K562 (cell line): ENCODE measurements around the gene METTL25B. TPM values are rescaled to one million over a fixed set of nuclear protein-coding genes. Genes with fewer than 3 reads are reported as not detected.

Experiments
- CBX8 ChIP-seq: fragments of 200-600 bp; sonication (generic); IDR thresholded peaks from 2 replicates; pipeline ENCODE4 v1.6.1; 2012; ENCODE audit warnings: borderline replicate concordance, mixed run types, low read depth, mild to moderate bottlenecking, moderate library complexity, mixed read lengths, low read length, control low read depth, inconsistent platforms; ENCODE audit not compliant: poor library complexity, severe bottlenecking; ENCODE audit errors: extremely low read depth
- CHD2 ChIP-seq: IDR thresholded peaks from 2 replicates; pipeline ENCODE4 v1.6.1; 2011; ENCODE audit warnings: low read depth, low read length
- CTCFL ChIP-seq: IDR thresholded peaks from 2 replicates; pipeline ENCODE4 v1.6.1; 2011; ENCODE audit warnings: borderline replicate concordance, low read depth, mild to moderate bottlenecking, moderate library complexity, low read length; ENCODE audit not compliant: insufficient read depth, poor library complexity, severe bottlenecking
- IRF2 ChIP-seq: sonication (generic); formaldehyde crosslinking; IDR thresholded peaks from 2 replicates; pipeline ENCODE4 v1.8.1; 2022; ENCODE audit warnings: mild to moderate bottlenecking, missing genetic modification reagents
- MAX ChIP-seq: sonication (generic); formaldehyde crosslinking; IDR thresholded peaks from 2 replicates; pipeline ENCODE4 v1.9.0; 2022; ENCODE audit warnings: mild to moderate bottlenecking, missing genetic modification reagents
- NR2C1 ChIP-seq, 2 experiments: fragments of 450-650 bp; IDR thresholded peaks; 2 replicates each; pipeline ENCODE4 v1.6.1; 2017; ENCODE audit warnings: mild to moderate bottlenecking in 2 of 2, antibody characterized with exemption in 1 of 2, inconsistent platforms in 1 of 2, missing compliant biosample characterization in 1 of 2, missing genetic modification characterization in 1 of 2
- PHF8 ChIP-seq: fragments of 200-600 bp; sonication (generic); IDR thresholded peaks from 2 replicates; pipeline ENCODE4 v1.6.1; 2012; ENCODE audit warnings: mixed run types, mild to moderate bottlenecking, inconsistent platforms, low read length, moderate library complexity, borderline replicate concordance
- SIN3A ChIP-seq, 2 experiments: fragments of 150-350 bp in 1 of 2; IDR thresholded peaks; 2 replicates each; pipeline ENCODE4 v1.6.1; 2011 to 2016; ENCODE audit warnings: borderline replicate concordance in 2 of 2, low read depth in 2 of 2, low read length in 2 of 2, mild to moderate bottlenecking in 2 of 2, moderate library complexity in 2 of 2; ENCODE audit not compliant: control insufficient read depth in 1 of 2
- SP2 ChIP-seq: IDR thresholded peaks from 2 replicates; pipeline ENCODE4 v1.6.1; 2011; ENCODE audit warnings: mild to moderate bottlenecking, low read depth, low read length, moderate library complexity; ENCODE audit not compliant: poor library complexity, severe bottlenecking; ENCODE audit errors: extremely low read depth
- TBL1XR1 ChIP-seq, 2 experiments: IDR thresholded peaks; 2 replicates each; pipeline ENCODE4 v1.6.1; 2012; ENCODE audit warnings: improper control_type of control experiment in 2 of 2, low read length in 2 of 2, mild to moderate bottlenecking in 1 of 2
- ZNF140 ChIP-seq: fragments of 250-450 bp; sonication (Bioruptor Pico); IDR thresholded peaks from 2 replicates; pipeline ENCODE4 v1.8.0; 2021; ENCODE audit warnings: moderate library complexity, mild to moderate bottlenecking, inconsistent platforms
- ZNF280B ChIP-seq: fragments of 250-450 bp; sonication (Bioruptor Pico); IDR thresholded peaks from 2 replicates; pipeline ENCODE4 v1.5.1; 2021; ENCODE audit warnings: mild to moderate bottlenecking
- ZNF449 ChIP-seq: fragments of 250-450 bp; sonication (Bioruptor Pico); IDR thresholded peaks from 2 replicates; pipeline ENCODE4 v1.8.0; 2022; ENCODE audit warnings: moderate library complexity, mild to moderate bottlenecking, inconsistent platforms
- polyA plus RNA-seq, 8 experiments: library from polyadenylated mRNA; depleted of rRNA in 4 of 8; stranded (reverse) in 5 of 8; unstranded in 3 of 8; fragments of >200 nt; fragmentation: Nextera tagmentation in 2 of 8; fragmentation: Illumina TruSeq in 1 of 8; extraction: Ambion mirVana in 2 of 8; extraction: Trizol in 1 of 8; gene quantifications; 2 replicates each; pipeline versions ENCODE4 v1.2.1 to v1.2.3, GENCODE V29; 2011 to 2014; ENCODE audit warnings: inconsistent platforms in 1 of 8, missing spikeins in 1 of 8
- total RNA-seq, 7 experiments: library from RNA; depleted of rRNA in 6 of 7; stranded (reverse); fragments of >200 nt in 6 of 7; fragmentation: Illumina TruSeq in 2 of 7; extraction: Trizol in 2 of 7; gene quantifications; 2 replicates each; pipeline versions ENCODE4 v1.2.1 to v1.2.3, GENCODE V29; 2011 to 2021; ENCODE audit warnings: low replicate concordance in 1 of 7
- TF ChIP-seq, protein P1 (sequence below), 2 experiments: fragments of 450-650 bp; conservative IDR thresholded peaks; 2 replicates each; pipeline ENCODE4 v1.6.1; 2017; ENCODE audit warnings: mild to moderate bottlenecking in 2 of 2, moderate library complexity in 2 of 2
- TF ChIP-seq, protein P2 (sequence below): fragments of 450-650 bp; formaldehyde crosslinking; IDR thresholded peaks from 2 replicates; pipeline ENCODE4 v1.4.0; 2022; ENCODE audit warnings: missing genetic modification characterization

Gene METTL25B
- total and polyA plus RNA-seq, 9 of the 15 experiments (the other 6 are each of a cell fraction or from before 2014, with no cell fraction given) = 7.7 to 48.3 (median 33.1) TPM

DNA sequence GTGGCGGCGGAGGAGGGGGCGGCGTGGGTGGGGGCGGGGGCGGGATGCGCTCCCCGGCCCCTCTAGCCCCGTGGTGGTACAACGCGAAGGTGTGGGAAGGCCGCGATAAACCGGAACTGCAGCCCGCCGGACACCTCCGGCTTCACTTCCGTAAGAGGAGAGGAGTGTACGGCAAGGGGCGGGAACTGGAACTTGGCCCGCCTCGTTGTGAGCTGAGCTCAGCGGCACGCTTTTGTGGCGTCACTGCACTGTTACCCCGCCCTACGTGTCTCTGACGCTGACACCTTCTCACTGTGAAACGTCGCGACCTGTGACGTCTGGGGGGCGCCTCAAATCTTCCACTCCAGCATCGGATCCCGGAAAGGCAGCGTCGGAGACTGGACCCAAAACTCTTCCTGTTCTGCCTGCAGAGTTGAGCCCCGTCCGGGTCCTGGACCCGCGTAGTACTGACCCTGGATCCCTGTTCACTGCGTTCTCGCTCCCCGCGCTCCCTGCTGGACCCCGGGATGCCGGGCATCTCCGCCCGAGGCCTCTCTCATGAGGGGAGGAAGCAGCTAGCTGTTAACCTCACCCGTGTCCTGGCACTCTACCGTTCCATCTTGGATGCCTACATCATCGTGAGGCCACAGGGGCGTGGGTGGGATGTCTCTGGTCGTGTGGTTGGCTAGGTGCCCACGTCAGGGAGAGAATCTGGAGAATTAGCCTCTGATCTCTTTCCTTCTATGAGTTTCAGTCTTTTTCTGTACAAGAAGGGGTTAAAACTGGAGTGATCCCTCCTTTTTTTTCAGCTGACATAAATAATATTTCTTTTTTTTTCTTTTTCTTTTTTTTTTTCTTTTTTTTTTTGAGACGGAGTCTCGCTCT lies 562 bp downstream of the METTL25B start, which contains the start of gene ISG20L2 (continued):
- TF ChIP-seq ZNF449 (CRISPR knock-in tag) (no peak), TBL1XR1 (IDR thresholded peaks at IDR 0.05; ENCODE audit: low read length in 2 of 2) (peak in 1 of 2 experiments; percentile 98; a peak in 2 of 4 replicates), MAX (CRISPR knock-in tag) (peak; percentile 42; the same call in 1 of the 2 replicates), SIN3A (IDR thresholded peaks at IDR 0.05; ENCODE audit: borderline replicate concordance in 2 of 2, control insufficient read depth in 1 of 2, low read depth in 2 of 2, low read length in 2 of 2) (peak in 1 of 2 experiments; percentile 59; a peak in 1 of 4 replicates), CHD2 (no peak), IRF2 (CRISPR knock-in tag) (no peak), NR2C1 (IDR thresholded peaks at IDR 0.05) (no peak; the same call in none of the 2 replicates), NR2C1 (tag; IDR thresholded peaks at IDR 0.05) (peak; percentile 18; the same call in 1 of the 2 replicates), PHF8 (peak; percentile 76; the same call in 1 of the 2 replicates), CTCFL (no peak), ZNF280B (no peak), SP2 (peak; percentile 11), CBX8 (no peak), ZNF140 (CRISPR knock-in tag) (no peak)
- TF ChIP-seq, protein P1, sequence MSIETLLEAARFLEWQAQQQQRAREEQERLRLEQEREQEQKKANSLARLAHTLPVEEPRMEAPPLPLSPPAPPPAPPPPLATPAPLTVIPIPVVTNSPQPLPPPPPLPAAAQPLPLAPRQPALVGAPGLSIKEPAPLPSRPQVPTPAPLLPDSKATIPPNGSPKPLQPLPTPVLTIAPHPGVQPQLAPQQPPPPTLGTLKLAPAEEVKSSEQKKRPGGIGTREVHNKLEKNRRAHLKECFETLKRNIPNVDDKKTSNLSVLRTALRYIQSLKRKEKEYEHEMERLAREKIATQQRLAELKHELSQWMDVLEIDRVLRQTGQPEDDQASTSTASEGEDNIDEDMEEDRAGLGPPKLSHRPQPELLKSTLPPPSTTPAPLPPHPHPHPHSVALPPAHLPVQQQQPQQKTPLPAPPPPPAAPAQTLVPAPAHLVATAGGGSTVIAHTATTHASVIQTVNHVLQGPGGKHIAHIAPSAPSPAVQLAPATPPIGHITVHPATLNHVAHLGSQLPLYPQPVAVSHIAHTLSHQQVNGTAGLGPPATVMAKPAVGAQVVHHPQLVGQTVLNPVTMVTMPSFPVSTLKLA (conservative IDR thresholded peaks at IDR 0.05) = peak; percentile 68 to 81; a peak in 3 of 4 replicates
- TF ChIP-seq, protein P2, sequence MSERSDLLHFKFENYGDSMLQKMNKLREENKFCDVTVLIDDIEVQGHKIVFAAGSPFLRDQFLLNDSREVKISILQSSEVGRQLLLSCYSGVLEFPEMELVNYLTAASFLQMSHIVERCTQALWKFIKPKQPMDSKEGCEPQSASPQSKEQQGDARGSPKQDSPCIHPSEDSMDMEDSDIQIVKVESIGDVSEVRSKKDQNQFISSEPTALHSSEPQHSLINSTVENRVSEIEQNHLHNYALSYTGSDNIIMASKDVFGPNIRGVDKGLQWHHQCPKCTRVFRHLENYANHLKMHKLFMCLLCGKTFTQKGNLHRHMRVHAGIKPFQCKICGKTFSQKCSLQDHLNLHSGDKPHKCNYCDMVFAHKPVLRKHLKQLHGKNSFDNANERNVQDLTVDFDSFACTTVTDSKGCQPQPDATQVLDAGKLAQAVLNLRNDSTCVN (CRISPR knock-in tag) = no peak
